ENCODE measurements around the gene MAMLD1.

DNA sequence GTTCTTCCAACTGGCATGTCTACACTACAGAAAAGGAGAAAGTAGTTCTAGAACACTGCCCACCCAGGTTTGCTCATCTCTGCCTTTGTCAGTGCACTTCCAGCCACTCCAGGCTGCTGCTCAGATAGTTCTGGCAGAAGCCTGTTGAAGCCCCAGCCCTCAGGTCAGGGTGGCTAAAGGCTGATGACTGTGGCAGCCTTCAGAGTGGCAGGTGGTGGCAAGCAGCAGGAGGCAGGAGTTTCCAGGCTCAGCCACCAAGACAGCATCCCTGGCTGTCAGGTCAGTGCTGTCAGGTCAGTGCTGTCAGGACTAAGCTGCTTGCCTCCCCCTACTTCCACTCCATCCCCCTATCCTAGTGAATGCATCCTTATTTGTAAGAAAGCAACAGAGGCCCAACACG, 100.4 kb downstream of the MAMLD1 start:
- TF ChIP-seq, protein P1, sequence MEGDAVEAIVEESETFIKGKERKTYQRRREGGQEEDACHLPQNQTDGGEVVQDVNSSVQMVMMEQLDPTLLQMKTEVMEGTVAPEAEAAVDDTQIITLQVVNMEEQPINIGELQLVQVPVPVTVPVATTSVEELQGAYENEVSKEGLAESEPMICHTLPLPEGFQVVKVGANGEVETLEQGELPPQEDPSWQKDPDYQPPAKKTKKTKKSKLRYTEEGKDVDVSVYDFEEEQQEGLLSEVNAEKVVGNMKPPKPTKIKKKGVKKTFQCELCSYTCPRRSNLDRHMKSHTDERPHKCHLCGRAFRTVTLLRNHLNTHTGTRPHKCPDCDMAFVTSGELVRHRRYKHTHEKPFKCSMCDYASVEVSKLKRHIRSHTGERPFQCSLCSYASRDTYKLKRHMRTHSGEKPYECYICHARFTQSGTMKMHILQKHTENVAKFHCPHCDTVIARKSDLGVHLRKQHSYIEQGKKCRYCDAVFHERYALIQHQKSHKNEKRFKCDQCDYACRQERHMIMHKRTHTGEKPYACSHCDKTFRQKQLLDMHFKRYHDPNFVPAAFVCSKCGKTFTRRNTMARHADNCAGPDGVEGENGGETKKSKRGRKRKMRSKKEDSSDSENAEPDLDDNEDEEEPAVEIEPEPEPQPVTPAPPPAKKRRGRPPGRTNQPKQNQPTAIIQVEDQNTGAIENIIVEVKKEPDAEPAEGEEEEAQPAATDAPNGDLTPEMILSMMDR (IDR thresholded peaks at IDR 0.05): no peak
- TF ChIP-seq POLR2AphosphoS5 (IDR thresholded peaks at IDR 0.05) (no peak), POLR2A (IDR thresholded peaks at IDR 0.05) (no peak)

Measured in transverse colon (tissue), 4 donors.